Stromal cell of bone marrow (primary cell): ENCODE measurements around the gene CEP41.
"Not testable (repeated sequence)": the region's sequence is repeated elsewhere in the genome, so short reads cannot be mapped to it uniquely, and the experiment has no call there.

ENCODE experiments used
- DNase-seq: peaks from one replicate; pipeline ENCODE4 v3.0.0-alpha.2; 2012; ENCODE audit warnings: low read depth

CEP41 gene

GRCh38 chr7:130458257-130458656 lies 17.4 kb upstream of the CEP41 start:
- DNase-seq, result no peak

GRCh38 chr7:130454959-130455358 lies 14.1 kb upstream of the CEP41 start:
- no peak for DNase-seq

- no peak for DNase-seq
Measured at GRCh38 chr7:130452951-130453350, 12.1 kb upstream of the CEP41 start.

GRCh38 chr7:130451344-130451743 lies 10.5 kb upstream of the CEP41 start:
- DNase-seq, result not testable (repeated sequence)

- no peak for DNase-seq
Measured at GRCh38 chr7:130446259-130446658, 5.4 kb upstream of the CEP41 start.

- no peak for DNase-seq
Measured at GRCh38 chr7:130444751-130445407, 4.1 kb upstream of the CEP41 start.

GRCh38 chr7:130444234-130444633 lies 3.4 kb upstream of the CEP41 start:
- peak; percentile 57 for DNase-seq

- no peak for DNase-seq
Measured at GRCh38 chr7:130442601-130443000, 1.8 kb upstream of the CEP41 start.

GRCh38 chr7:130441408-130441869 lies 623 bp upstream of the CEP41 start:
- DNase-seq, result no peak

- DNase-seq, result no peak
Measured at GRCh38 chr7:130436253-130436652, 4.6 kb downstream of the CEP41 start.

GRCh38 chr7:130435311-130435854 lies 5.4 kb downstream of the CEP41 start:
- DNase-seq, result no peak

GRCh38 chr7:130433301-130433700 lies 7.5 kb downstream of the CEP41 start:
- no peak for DNase-seq

- no peak for DNase-seq
Measured at GRCh38 chr7:130432886-130433285, 7.9 kb downstream of the CEP41 start.

- no peak for DNase-seq
Measured at GRCh38 chr7:130430841-130431666, 9.8 kb downstream of the CEP41 start.

GRCh38 chr7:130430115-130430514 lies 10.7 kb downstream of the CEP41 start:
- DNase-seq, result no peak

- DNase-seq, result no peak
Measured at GRCh38 chr7:130429019-130429418, 11.8 kb downstream of the CEP41 start.

GRCh38 chr7:130426564-130426963 lies 14.3 kb downstream of the CEP41 start:
- DNase-seq, result no peak

- no peak for DNase-seq
Measured at GRCh38 chr7:130425796-130426195, 15.0 kb downstream of the CEP41 start.

GRCh38 chr7:130423501-130424037 lies 17.2 kb downstream of the CEP41 start:
- no peak for DNase-seq

GRCh38 chr7:130421684-130422083 lies 19.1 kb downstream of the CEP41 start:
- peak; percentile 45 for DNase-seq

GRCh38 chr7:130420943-130421578 lies 19.8 kb downstream of the CEP41 start:
- DNase-seq, result no peak

- DNase-seq, result no peak
Measured at GRCh38 chr7:130419658-130420057, 21.2 kb downstream of the CEP41 start.
